CD4-positive, alpha-beta T cell treated with Interferon gamma for 1 hour (primary cell): ENCODE results near the gene LMF1.

Experiments used
- DNase-seq: peaks from one replicate; pipeline ENCODE4 v3.0.0-alpha.2; 2020

Gene LMF1

DNA sequence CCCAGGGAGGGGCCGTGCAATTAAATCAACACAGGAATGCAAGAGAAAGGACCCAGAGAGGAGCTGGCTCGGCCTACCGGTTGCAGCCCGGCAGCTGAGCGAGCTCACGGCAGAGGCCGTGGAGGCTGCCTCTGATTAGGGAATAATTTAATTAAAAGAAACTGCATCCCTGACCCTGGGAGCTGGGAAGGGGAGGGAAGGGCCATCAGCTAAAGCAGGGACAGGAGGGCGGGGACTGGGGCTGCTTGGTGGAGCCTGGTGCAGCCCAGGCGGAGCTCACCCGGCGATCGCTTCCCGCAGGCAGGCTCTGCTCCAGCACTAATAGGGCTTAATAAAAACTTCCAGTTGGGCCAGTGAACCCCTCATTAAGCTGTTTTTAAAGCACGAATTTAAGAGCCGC lies 43.4 kb downstream of the LMF1 start:
- no peak for DNase-seq

DNA sequence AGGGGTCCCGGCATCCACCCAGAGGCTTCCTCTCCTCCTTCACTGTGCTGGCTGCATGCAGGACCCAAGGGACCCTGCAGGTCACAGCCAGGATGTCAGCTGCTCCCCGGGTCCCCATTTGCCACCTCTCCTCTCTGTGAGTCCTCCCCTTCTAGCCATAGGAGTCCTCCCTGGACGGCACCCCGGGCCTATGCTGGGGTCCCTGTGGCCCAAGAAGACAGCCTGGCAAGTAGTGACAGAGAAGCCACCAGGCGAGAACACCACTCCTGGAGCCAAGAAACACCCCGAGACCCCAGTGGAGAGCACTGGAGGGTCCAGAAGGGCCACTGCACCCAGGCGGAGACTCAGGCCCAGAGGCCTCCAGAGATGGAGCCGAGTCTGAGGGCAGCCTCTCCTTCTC lies 44.1 kb downstream of the LMF1 start:
- no peak for DNase-seq

DNA sequence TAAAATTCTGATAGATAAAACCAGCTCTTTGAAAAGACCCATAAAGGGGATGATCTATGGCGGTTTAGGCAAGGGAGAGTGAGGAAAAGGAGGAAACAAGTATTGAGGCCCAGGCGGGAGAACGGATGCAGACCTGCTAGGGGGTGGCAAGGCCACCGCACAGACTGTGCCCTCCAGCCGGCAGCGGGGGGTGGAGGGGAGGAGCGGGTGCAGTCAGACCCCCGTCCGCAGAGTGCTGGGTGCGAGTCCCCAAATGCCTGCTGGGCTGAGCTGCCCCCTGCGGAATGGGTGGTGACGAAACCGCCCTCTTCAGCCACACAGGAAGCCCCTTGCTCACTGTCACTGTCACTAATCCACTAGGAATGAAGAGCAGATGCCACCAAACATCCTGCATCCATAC lies 46.0 kb downstream of the LMF1 start:
- no peak for DNase-seq

DNA sequence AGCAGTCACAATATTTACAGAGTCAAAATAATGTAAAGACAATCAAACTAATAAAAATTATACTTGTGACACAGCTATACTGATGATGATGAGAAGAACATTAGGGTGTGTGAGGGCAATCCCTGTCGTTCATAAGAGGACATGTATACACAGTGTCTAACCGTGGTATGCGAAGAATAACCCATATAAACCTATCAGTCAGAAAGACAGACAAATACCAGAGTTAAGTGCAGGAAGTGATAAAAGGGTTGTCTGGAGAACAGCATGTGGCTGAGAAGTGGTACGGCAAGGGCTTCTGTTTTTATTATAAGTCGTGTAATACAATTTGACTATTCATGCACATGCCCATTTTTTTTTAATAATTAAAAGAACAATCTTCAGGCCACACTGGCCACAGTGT lies 46.7 kb downstream of the LMF1 start:
- DNase-seq = no peak

DNA sequence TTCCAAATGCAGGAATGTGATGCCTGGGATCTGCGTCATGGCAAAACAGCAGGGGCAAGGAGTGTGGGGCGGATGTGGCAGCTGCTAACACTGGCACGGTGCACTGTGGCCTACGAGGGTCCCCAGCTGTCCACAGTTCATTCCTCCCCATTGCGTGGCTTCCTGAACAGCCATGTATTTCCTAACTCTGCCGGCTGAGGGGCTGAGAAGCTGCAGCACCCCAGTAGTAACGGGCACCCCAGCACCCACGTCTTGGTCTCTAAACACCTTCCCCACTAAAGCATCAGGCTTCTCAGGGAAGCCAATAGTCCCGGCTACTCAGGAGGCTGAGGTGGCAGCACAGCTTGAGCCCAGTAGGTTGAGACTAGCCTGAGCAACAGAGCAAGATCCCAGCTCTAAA lies 47.6 kb downstream of the LMF1 start:
- no peak for DNase-seq

DNA sequence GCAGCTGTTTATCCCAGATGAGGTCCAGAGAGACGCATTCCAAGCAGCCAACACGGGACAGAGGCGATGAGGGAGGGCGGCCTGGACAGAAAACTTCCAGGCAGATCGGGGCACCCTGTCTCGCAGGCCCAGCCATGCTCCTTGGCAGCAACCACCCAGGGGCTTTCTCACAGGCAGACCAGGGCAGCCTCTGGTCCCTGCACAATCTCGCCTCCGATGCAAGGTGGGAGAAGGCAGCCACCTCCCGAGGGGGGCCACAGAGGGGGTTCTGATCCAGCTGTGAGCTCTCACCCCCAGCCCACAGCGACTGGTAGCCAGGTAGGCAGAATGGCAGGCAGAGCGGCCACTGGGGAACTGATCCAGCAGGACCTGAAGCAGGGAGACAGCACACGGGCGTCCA lies 48.7 kb downstream of the LMF1 start:
- no peak for DNase-seq

DNA sequence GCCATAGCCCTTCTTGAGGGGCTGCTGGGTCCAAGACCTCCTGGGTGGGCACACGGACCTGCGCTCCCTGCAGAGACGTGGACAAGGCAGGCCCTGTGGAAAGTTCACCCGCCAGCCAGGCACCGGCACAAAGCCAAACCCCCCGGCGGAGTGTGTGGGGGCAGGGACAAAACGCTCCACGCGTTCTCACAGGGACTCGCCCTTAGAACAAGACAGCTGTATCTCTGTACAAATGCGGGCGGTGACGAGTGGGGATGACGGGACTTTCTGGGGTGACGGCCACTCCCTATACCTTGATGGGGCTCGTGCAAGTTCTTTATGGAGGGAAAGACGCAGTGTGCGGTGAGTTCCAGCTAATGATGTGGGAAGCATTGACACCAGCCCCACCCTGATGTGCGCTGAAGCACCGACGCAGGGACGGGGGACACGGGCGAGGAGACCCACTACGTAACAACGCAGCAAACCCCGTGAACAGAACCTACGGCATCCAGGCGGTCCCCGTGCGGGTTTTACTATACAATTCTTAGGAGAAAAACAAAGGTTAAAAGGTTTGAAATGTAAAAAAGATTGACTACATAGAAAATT lies 49.4 kb downstream of the LMF1 start:
- no peak for DNase-seq

DNA sequence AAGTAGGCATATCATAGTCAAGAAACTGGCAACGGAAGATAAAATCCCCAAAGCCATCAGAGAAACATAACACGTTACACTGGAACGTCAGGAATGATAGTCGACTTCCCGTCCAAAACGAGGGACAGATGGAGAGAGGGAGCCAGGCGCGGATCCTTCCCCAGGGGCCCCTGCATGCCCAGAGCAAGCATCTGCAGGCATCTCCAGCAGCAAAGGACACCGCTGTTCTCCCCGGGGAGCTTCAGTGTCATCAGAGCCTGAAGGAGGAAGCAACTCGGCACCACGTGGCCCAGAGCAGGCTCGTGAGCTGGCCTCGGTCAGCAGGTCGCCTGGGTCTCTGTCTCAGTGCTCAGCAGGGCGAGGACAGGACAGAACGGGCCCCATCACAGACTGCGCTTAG lies 50.1 kb downstream of the LMF1 start:
- DNase-seq = no peak

DNA sequence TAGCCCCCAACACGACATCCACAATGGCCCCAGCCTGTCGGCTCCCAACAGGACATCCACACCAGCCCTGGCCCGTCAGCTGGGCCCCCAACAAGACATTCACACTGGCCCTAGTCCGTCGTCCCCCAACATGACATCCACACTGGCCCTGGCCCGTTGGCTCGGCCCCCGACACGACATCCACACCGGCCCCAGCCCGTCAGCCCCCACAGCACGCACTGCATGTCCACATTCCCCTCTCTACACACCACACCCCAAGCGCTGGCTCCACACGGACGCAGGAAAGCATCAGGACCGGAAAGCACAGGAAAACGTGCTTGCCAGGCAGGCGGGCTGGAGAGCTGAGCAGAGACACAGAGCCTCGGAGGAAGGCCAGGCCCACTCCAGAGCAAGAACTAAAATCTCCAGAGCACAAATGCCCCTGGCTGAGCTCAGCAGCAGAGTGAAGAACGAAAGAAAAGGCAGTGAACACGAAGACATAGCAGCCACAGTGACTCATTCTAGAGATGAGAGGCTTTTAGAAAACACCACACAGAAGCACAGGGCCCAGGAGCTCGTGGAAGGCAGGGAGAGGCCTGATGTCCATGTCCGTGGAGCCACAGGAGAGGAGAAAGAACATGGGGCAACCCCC lies 50.6 kb downstream of the LMF1 start:
- DNase-seq = no peak

DNA sequence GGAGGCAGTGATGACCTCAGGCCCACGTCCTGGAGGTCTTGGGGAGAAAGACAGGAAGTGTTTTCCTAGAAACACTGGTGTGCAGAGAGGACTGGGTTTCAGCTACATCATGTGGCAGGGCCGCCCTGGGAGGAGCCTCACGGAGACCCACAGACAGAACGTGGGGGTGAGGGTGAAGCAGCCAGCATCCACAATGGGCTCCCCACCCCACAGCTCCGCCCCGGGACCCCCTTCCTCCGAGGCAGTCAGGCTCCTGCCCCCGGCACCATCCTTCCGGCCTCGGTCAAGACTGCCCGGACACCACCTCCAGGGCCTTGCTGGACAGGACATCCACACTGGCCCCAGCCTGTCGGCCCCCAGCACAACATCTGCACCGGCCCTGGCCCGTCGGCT lies 51.1 kb downstream of the LMF1 start:
- DNase-seq = no peak

DNA sequence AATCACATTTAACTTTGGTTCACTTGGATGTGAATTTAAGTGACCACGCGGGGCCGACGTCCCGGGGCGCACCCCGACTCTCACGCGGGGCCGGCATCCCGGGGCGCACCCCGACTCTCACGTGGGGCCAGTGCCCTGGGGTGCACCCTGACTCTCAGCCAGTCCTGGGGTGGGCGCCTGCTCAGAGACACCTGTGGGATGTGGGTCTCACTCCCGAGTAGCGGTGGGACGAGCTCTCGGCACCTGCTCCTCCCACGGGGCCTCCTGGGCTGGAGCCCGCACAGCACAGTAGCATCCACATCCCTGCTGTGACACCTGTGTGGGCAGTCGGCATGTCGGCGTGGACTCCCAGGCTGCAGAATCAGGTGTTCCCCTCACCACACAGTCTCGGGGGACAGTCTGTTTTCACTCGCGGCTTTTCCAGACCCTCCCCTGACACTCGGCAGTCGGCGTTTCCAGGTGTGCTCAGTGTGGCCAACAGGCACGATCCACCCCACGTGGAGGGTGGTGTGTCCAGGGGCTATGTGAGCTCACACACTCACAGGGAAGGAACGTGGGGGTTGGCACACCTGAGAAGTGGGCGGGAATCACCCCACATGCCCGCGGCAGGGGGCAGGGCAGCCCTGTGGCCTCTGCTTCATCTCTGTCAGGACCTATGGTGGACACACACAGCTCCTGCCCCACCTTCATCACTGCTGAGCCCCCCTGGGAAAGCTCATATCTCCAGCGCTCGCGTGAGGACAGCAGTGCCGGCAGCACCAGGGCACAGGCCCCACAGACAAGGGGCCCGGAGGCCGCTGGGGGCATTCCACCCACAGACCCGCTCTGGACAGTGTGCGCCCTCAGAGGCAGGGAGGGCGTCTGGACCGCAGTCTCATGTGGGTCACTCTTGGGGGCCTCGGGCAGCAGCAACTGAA lies 51.8 kb downstream of the LMF1 start:
- DNase-seq = no peak

DNA sequence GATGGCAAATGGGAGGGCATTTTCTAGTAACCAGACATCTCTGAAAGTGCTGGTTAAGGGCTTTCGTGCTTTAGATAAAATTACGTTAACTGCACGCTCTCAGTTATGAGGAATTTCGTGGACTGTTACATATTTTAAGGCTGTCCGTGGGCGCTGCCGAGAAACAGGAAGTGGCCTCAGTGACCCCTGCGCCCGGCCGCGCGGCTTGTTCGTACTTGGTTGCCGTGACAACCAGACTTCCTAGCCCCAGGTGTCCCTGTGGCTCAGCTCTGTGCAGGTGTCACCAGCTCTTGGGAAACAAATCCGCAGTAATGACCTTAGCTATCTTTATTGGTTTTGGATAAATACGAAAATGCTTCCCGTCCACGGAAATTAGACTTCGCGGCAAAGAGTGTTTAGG lies 52.7 kb downstream of the LMF1 start:
- DNase-seq = no peak

DNA sequence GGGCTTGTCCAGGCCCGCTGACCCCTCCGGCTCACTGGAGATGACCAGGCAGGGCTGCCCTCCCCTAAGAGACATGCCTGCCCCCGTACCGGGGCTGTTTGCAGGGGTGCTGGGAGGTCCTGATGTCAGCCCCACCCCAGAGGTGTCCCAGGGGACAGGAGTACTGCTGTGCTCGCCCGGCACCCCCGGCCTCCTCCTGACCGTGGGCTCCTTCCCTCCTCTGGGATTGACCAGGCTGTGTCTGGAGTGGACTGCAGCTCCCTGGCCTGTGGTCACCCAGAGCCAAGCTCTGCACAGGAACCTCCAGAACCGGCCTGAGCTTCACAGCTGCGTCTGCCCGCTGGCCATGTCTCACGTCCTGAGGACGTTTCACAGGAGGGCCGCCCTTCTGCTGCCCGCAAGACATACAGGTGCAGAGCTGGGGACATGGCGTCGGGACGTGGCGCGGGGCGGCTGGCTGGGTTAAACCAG lies 53.2 kb downstream of the LMF1 start:
- no peak for DNase-seq

DNA sequence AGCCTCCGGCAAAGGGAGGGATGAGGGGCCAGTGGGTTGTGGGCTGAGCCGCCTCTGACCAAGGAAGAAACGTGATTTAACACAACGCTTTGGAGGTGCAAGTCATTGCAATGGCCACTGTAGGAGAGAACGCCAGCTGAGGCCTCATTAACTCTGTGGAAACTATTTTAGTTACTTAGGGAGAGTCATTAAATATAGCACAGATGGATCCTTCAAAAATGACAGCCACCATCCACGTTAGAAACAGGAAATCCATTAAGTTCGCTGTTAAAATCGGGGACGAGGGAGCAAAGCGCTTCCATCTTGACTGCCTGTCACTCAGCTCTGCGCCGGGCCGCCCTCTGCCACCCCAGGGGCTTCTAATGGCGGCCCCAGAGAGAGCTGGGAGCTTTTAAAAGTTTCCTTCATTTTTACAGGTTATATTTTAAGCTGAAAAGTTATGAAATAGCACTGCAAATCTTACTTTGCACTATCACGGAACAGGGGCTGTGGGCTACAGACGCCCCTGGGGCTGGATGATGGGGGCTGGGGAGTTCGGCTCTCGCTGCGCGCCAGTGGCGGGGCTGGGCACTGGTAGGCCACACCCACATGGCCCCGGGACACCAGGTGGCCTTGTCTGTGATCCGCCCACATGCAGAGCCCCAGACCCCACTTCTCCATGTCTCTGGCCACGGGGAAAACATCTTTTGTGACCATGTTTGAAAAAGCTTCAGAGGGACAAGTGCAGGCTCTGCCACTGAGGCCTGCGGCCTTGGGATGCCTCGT lies 54.6 kb downstream of the LMF1 start:
- DNase-seq = no peak

DNA sequence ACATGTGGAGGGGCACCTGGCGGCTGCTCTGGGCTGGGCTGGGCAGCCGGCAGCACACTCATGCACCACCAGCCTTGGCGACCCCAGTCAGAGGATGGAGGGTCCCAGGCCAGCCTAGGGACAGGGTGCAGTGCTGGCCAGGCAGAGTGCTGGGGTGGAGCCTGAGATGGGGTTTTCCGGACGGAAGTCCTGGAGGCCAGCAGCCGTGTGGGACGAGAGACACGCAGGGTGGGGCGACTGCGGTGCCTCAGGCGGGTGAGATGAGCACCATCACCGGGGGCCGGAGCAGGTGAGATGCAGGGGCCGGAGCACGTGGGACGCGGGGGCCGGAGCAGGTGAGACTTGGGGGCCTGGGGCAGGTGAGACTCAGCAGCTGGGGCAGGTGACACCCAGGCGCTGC lies 55.2 kb downstream of the LMF1 start:
- DNase-seq = no peak

DNA sequence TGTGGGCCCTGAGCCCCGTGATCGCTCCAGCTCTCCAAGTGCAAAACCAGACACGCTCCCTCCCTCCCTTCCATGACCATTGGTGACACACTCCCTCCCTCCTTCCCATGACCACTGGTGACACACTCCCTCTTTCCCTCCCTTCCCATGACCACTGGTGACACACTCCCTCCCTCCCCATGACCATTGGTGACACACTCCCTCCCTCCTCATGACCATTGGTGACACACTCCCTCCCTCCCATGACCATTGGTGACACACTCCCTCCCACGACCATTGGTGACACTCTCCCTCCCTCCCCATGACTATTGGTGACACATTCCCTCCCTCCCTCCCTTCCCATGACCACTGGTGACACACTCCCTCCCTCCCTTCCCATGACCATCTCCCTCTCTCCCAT lies 56.3 kb downstream of the LMF1 start:
- DNase-seq = no peak

DNA sequence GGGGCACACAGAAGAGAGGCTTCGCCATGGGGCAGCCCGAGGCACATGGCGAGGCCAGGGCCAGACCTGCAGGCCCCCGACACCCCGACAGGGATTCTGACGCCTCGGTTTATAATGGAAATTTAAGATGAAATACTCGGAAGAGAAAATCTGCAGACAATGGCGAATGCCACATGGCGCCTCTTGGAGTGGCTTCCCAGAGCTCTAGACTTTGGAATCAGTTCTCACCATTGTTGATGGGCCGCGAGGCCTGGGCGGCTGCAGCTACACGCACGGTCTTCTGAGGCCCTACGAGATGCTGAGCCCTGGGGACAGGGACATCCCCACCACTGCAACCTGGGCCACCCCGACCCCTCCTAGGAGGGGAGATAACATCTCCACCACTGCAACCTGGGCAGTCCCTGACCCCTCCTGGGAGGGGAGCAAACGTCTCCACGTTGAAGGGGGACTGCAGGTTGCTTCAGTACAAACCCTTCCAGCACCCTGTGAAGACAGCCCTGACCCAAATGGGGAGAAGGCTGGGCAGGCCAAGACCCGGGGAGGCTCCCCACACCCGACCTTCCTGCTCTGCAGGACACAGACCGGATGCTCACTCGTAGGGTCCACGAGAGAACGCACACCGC lies 56.9 kb downstream of the LMF1 start:
- DNase-seq = no peak

DNA sequence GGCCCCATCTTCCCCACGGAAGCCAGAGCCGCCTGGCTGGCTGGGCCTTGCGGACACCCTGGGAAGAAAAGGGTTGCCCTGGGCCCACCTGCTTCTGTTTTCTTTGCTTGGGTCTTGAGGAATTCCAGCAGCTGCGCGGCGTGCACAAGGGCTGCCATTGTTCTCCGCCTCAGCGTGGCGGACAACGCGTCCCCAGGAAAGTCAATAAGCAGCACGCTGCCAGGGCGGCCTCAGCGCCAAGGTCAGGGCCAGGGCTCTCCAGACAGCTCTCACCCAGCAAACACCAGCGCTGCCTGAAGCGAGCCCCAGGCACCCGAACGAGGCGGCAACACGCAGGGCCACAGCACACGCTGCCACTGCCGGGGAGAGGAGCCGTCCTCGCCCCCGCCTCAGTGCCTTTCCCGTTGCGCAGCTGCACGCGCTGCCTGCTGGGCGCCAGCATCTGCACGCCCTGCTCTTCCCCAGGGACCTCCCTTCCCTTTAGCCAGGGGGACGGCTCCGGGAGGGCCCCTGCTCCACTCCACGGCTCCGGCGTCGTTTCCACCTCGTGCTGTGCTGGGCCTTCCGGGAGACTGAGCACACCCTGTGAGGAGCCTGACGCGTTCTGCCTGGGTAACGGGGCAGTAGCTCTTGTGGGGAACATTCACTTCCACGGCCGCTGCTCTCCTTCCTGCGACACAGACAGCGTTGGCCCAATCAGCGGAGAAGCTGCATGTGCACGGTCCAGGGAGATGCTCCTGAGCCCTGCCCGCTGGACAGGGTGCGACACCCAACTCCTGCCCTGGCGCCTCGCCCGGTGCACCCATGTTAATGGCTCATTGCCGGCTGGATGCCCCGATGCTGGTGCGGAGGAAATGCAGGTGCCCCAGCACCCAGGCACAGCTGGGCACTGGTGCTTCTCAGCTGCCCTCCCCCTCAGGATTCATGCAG lies 57.8 kb downstream of the LMF1 start:
- no peak for DNase-seq

DNA sequence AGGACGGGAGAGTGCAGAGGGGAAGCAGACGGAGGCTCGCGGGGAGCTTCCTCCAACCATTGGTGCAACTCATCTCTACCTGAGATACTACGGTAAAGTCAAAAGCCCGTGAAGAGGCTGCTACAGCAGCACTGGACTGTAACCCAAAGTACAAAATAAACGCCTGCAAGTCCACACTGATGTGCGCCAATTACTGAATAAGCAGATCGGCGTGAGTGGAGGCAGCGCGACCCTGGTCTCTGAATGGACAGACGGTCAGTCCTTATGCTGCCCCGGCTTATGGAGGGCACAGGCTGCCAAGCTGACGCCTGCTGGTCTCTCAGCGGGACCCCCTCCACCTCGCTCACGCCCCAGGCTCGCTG lies 58.5 kb downstream of the LMF1 start:
- DNase-seq = no peak

DNA sequence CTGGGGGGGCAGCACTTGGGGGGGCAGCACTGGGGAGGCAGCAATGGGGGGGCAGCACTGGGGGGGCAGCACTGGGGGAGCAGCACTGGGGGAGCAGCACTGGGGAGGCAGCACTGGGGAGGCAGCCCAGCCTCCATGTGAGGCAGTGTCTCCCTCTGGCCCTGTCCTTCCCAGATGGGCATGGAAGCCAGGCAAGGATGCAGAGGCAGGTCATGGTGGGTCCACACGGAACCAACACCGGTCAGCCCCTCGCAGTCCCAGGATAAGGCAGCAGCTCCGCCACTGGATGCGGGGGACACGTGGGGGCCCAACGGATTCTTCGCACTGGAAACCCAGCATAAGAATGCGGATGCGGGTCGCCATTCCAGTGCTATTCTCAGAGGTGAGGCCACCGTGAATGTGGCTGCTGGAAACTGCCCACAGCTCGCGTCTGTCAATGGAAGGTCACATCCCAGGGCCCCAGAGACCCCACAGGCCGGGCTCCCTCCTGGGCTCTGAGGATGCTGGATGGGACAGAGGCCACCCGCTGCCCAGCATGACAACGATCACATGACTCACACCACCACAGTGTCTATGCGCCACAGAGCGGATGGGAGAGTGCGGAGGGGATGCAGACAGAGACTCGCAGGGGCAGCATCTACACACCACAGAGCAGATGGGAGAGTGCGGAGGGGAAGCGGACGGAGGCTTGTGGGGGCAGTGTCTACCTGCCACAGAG lies 59.0 kb downstream of the LMF1 start:
- DNase-seq = no peak

DNA sequence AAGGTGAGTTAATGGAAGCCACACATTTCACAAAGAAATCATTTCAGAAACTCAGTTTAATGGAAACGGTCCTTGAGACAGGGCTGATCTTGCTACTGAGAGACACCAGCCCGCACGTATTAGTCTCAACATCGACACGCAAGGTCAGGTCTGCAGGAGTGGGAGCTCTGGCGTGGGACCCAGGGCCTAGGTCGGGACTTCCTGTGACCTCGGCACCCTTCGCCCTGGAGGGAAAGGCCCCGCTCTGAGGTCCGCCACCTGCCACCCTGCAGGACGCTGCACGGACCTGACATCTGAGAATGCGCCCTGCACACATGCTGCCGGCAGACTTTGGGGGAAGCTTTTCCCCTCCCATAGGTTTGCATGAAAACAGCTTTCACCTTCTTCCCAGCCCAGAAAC lies 59.7 kb downstream of the LMF1 start:
- no peak for DNase-seq
